ENCODE data around the gene SLC25A46. TPM values are rescaled to one million over a fixed set of nuclear protein-coding genes. Genes with fewer than 3 reads are reported as not detected.

The SLC25A46 gene
- total RNA-seq, 1 experiment from 2014 or later = 25.9 TPM

- Histone ChIP-seq H3K9me3 (ENCODE audit: control insufficient read depth in 1 of 2, insufficient read depth in 1 of 2, low read depth in 1 of 2, low read length in 2 of 2) (no peaks in the 10 kb centered on the region), H3K36me3 (ENCODE audit: control insufficient read depth in 1 of 2, insufficient read depth in 2 of 2, low read length in 2 of 2) (no peaks in the 10 kb centered on the region), H3K9ac (ENCODE audit: low read length) (no peak within 1 kb of the TSS), H3K4me3 (replicated peaks in 1 of 2; ENCODE audit: low read depth in 1 of 2, low read length in 2 of 2) (no peak within 1 kb of the TSS), H3K27ac (ENCODE audit: low read depth, low read length) (no peak within 1 kb of the TSS), H2AFZ (ENCODE audit: low read depth, low read length, poor library complexity, severe bottlenecking) (peak within 1 kb of the TSS; percentile 7), H3K79me2 (ENCODE audit: insufficient read depth, low read length) (no peaks in the 10 kb centered on the region), H3K4me1 (ENCODE audit: control insufficient read depth in 1 of 2, insufficient read depth in 2 of 2, low read length in 2 of 2) (no peaks in the 10 kb centered on the region), H3K4me2 (ENCODE audit: low read length) (no peak within 1 kb of the TSS), H4K20me1 (ENCODE audit: insufficient read depth) (no peaks in the 10 kb centered on the region), H3K9me2 (ENCODE audit: insufficient read depth) (no peaks in the 10 kb centered on the region), H3K27me3 (ENCODE audit: insufficient read depth, low read length) (no peaks in the 10 kb centered on the region)
- CTCF ChIA-PET = no interaction called here
- ATAC-seq (no peak), DNase-seq (ENCODE audit: low read depth, low spot score) (no peak)
- intact Hi-C loops (cut with micrococcal nuclease) = no loop called here
- RAD21 ChIA-PET (ENCODE audit: low non-redundant PET in 1 of 2, low total read pairs in 2 of 2, uncharacterized antibody in 2 of 2, unreplicated experiment in 2 of 2) = no interaction called here
- BruUV-seq (replicated peaks) = no TSS peak
- POLR2A ChIA-PET = no interaction called here
- TF ChIP-seq POLR2A (IDR thresholded peaks at IDR 0.05; ENCODE audit: borderline replicate concordance, extremely low read depth, insufficient read depth, insufficient read length) = no peak
- TF ChIP-seq ZFX (IDR thresholded peaks at IDR 0.05) = no peak
- TF ChIP-seq EZH2phosphoT487 (IDR thresholded peaks at IDR 0.05; ENCODE audit: borderline replicate concordance) = no peak
- no peak for TF ChIP-seq ATF3 (IDR thresholded peaks at IDR 0.05)
- TF ChIP-seq EGR1 (IDR thresholded peaks at IDR 0.05; ENCODE audit: low read depth) = no peak
- no peak for TF ChIP-seq ELF1 (IDR thresholded peaks at IDR 0.05; ENCODE audit: borderline replicate concordance, low read depth)
- TF ChIP-seq MAX (IDR thresholded peaks at IDR 0.05) = no peak
- no peak for TF ChIP-seq RAD21 (IDR thresholded peaks at IDR 0.05; ENCODE audit: low read depth)
- no peak for TF ChIP-seq POLR2AphosphoS5 (IDR thresholded peaks at IDR 0.05; ENCODE audit: low read depth, low read length)
Observed at GRCh38 chr5:110726249-110727024, 12.4 kb upstream of the SLC25A46 start, which contains the start of gene TMEM232. Gene TMEM232 (minus strand): TSS chr5:110726671. CDS start chr5:110667352, 59,319 bp downstream.

- ChIA-PET POLR2A (no interaction called here), CTCF (no interaction called here), RAD21 (ENCODE audit: low non-redundant PET in 1 of 2, low total read pairs in 2 of 2, uncharacterized antibody in 2 of 2, unreplicated experiment in 2 of 2) (no interaction called here)
- Histone ChIP-seq H3K27me3 (ENCODE audit: insufficient read depth, low read length) (no peaks in the 10 kb centered on the region), H3K27ac (ENCODE audit: low read depth, low read length) (no peak overlapping the region), H3K9me3 (ENCODE audit: control insufficient read depth in 1 of 2, insufficient read depth in 1 of 2, low read depth in 1 of 2, low read length in 2 of 2) (no peaks in the 10 kb centered on the region), H3K4me1 (ENCODE audit: control insufficient read depth in 1 of 2, insufficient read depth in 2 of 2, low read length in 2 of 2) (no peaks in the 10 kb centered on the region), H3K4me3 (replicated peaks in 1 of 2; ENCODE audit: low read depth in 1 of 2, low read length in 2 of 2) (no peak overlapping the region), H3K9me2 (ENCODE audit: insufficient read depth) (no peaks in the 10 kb centered on the region), H3K4me2 (ENCODE audit: low read length) (no peak overlapping the region), H2AFZ (ENCODE audit: low read depth, low read length, poor library complexity, severe bottlenecking) (no peak overlapping the region), H3K36me3 (ENCODE audit: control insufficient read depth in 1 of 2, insufficient read depth in 2 of 2, low read length in 2 of 2) (no peaks in the 10 kb centered on the region), H3K79me2 (ENCODE audit: insufficient read depth, low read length) (no peaks in the 10 kb centered on the region), H3K9ac (ENCODE audit: low read length) (no peak overlapping the region), H4K20me1 (ENCODE audit: insufficient read depth) (no peaks in the 10 kb centered on the region)
- ATAC-seq = no peak
- BruUV-seq (replicated peaks) = no TSS peak
- no peak for DNase-seq (ENCODE audit: low read depth, low spot score)
- intact Hi-C loops (cut with micrococcal nuclease) = no loop called here
- TF ChIP-seq EZH2 (IDR thresholded peaks at IDR 0.05) (no peak), POLR2A (IDR thresholded peaks at IDR 0.05; ENCODE audit: borderline replicate concordance, extremely low read depth, insufficient read depth, insufficient read length) (no peak), POLR2AphosphoS5 (IDR thresholded peaks at IDR 0.05; ENCODE audit: low read depth, low read length) (no peak), MAX (IDR thresholded peaks at IDR 0.05) (no peak), EGR1 (IDR thresholded peaks at IDR 0.05; ENCODE audit: low read depth) (no peak), ZBTB33 (IDR thresholded peaks at IDR 0.05; ENCODE audit: extremely low read depth, insufficient replicate concordance, low read length) (no peak), ELF1 (IDR thresholded peaks at IDR 0.05; ENCODE audit: borderline replicate concordance, low read depth) (no peak), ATF3 (IDR thresholded peaks at IDR 0.05) (no peak), TCF7L2 (IDR thresholded peaks at IDR 0.05; ENCODE audit: borderline replicate concordance, extremely low read depth, insufficient read depth, insufficient read length) (no peak), YY1 (IDR thresholded peaks at IDR 0.05; ENCODE audit: extremely low read depth, insufficient replicate concordance, low read depth, low read length) (no peak)
Observed at GRCh38 chr5:110727025-110727314, 11.8 kb upstream of the SLC25A46 start.
